Liver (tissue), 9 donors: ENCODE measurements around the gene ENG. TPM values are rescaled to one million over a fixed set of nuclear protein-coding genes. Genes with fewer than 3 reads are reported as not detected.

Experiments used
- DNase-seq: peaks from one replicate; pipeline ENCODE4 v3.0.0-alpha.2; 2017; ENCODE audit warnings: low spot score
- H3K27ac ChIP-seq, 2 donors: one replicate each; pipeline ENCODE4 v1.7.0; 2013; ENCODE audit warnings: inconsistent platforms in 2 of 2, low read length in 2 of 2, control low read depth in 1 of 2, low read depth in 1 of 2, mild to moderate bottlenecking in 1 of 2
- H3K27me3 ChIP-seq, 4 donors: one replicate each; pipeline versions ENCODE4 v1.6.1 to v1.7.0; 2013; ENCODE audit warnings: low read length in 3 of 4, inconsistent platforms in 1 of 4, mild to moderate bottlenecking in 1 of 4, moderate library complexity in 1 of 4; ENCODE audit not compliant: control insufficient read depth in 4 of 4, insufficient read depth in 4 of 4
- H3K36me3 ChIP-seq, 4 donors: one replicate each; pipeline versions ENCODE4 v1.6.1 to v1.7.0; 2013; ENCODE audit warnings: low read length in 3 of 4, mild to moderate bottlenecking in 3 of 4, low read depth in 1 of 4, moderate library complexity in 1 of 4; ENCODE audit not compliant: control insufficient read depth in 4 of 4, insufficient read depth in 3 of 4
- H3K4me1 ChIP-seq, 4 donors: one replicate each; pipeline versions ENCODE4 v1.6.1 to v1.7.0; 2013; ENCODE audit warnings: low read length in 3 of 4, mild to moderate bottlenecking in 3 of 4, moderate library complexity in 1 of 4; ENCODE audit not compliant: control insufficient read depth in 4 of 4, insufficient read depth in 4 of 4
- H3K4me3 ChIP-seq, 3 donors: one replicate each; pipeline versions ENCODE4 v1.6.1 to v1.7.0; 2013; ENCODE audit warnings: low read length in 3 of 3, control low read depth in 1 of 3, low read depth in 1 of 3, mild to moderate bottlenecking in 1 of 3
- H3K9ac ChIP-seq, 2 donors: one replicate each; pipeline ENCODE4 v1.7.0; 2013; ENCODE audit warnings: low read length in 2 of 2, mild to moderate bottlenecking in 2 of 2, moderate library complexity in 2 of 2, control low read depth in 1 of 2, low read depth in 1 of 2
- H3K9me3 ChIP-seq, 4 donors: one replicate each; pipeline versions ENCODE4 v1.6.1 to v1.7.0; 2013; ENCODE audit warnings: low read length in 3 of 4; ENCODE audit not compliant: control insufficient read depth in 4 of 4
- FOXA1 ChIP-seq: IDR thresholded peaks from 2 replicates; pipeline ENCODE4 v1.6.1; 2016; ENCODE audit warnings: antibody characterized with exemption
- FOXA2 ChIP-seq: IDR thresholded peaks from 2 replicates; pipeline ENCODE4 v1.6.1; 2016; ENCODE audit warnings: antibody characterized with exemption
- GABPA ChIP-seq, 2 donors: IDR thresholded peaks in 1 of 2; conservative IDR thresholded peaks in 1 of 2; 2 replicates each; pipeline ENCODE4 v1.6.1; 2016; ENCODE audit warnings: antibody characterized with exemption in 2 of 2, mild to moderate bottlenecking in 1 of 2, moderate library complexity in 1 of 2
- HNF4A ChIP-seq, 2 donors: conservative IDR thresholded peaks; 2 replicates each; pipeline ENCODE4 v1.6.1; 2016; ENCODE audit warnings: antibody characterized with exemption in 2 of 2, mild to moderate bottlenecking in 2 of 2
- JUND ChIP-seq, 2 donors: IDR thresholded peaks; 2 replicates each; pipeline ENCODE4 v1.6.1; 2016; ENCODE audit warnings: antibody characterized with exemption in 2 of 2
- MAX ChIP-seq: IDR thresholded peaks from 2 replicates; pipeline ENCODE4 v1.6.1; 2016; ENCODE audit warnings: antibody characterized with exemption
- NR2F2 ChIP-seq: IDR thresholded peaks from 2 replicates; pipeline ENCODE4 v1.6.1; 2016; ENCODE audit warnings: antibody characterized with exemption
- RAD21 ChIP-seq, 2 donors: IDR thresholded peaks; 2 replicates each; pipeline ENCODE4 v1.6.1; 2016; ENCODE audit warnings: antibody characterized with exemption in 2 of 2, mild to moderate bottlenecking in 2 of 2
- RXRA ChIP-seq, 2 donors: IDR thresholded peaks; 2 replicates each; pipeline ENCODE4 v1.6.1; 2017 to 2018; ENCODE audit warnings: antibody characterized with exemption in 2 of 2, mild to moderate bottlenecking in 1 of 2
- SP1 ChIP-seq: IDR thresholded peaks from 2 replicates; pipeline ENCODE4 v1.6.1; 2018; ENCODE audit warnings: antibody characterized with exemption, mild to moderate bottlenecking
- TAF1 ChIP-seq: conservative IDR thresholded peaks from 2 replicates; pipeline ENCODE4 v1.6.1; 2016; ENCODE audit warnings: antibody characterized with exemption, mild to moderate bottlenecking
- YY1 ChIP-seq: IDR thresholded peaks from 2 replicates; pipeline ENCODE4 v1.6.1; 2016; ENCODE audit warnings: antibody characterized with exemption, mild to moderate bottlenecking
- WGBS: extraction: QIAGEN DNeasy Blood & Tissue Kit; methylation state at CpG from one replicate; pipeline ENCODE4 v1.1.7; 2013; 5-methylcytosine and 5-hydroxymethylcytosine counted together
- polyA plus RNA-seq, 2 donors: library from polyadenylated mRNA; stranded (reverse) in 1 of 2; unstranded in 1 of 2; fragments of 200-250 nt in 1 of 2; fragments of >200 nt in 1 of 2; fragmentation: Nextera tagmentation in 1 of 2; extraction: Ambion mirVana in 1 of 2; gene quantifications; one replicate each; pipeline versions ENCODE4 v1.2.1 to v1.2.3, GENCODE V29; 2013 to 2015
- total RNA-seq, 2 donors: library from RNA; depleted of rRNA; stranded (reverse); fragments of >200 nt; gene quantifications; one replicate each; pipeline ENCODE4 v1.2.3, GENCODE V29; 2014
- TF ChIP-seq, protein P1 (sequence below): IDR thresholded peaks from 2 replicates; pipeline ENCODE4 v1.6.1; 2016; ENCODE audit warnings: antibody characterized with exemption
- donor health status: healthy.
- donor health status: healthy.
- donor health status: healthy.
- donor health status: healthy.
- donor health status: healthy.

The ENG gene
- total and polyA plus RNA-seq, 4 donors: 12.8 to 91.3 (median 24.2) TPM

GRCh38 chr9:127873886-127874285, 19.4 kb upstream of the ENG start:
- H3K27me3 ChIP-seq: no peaks in the 10 kb centered on the region
- WGBS: 42% methylated on average over 10 of the region's 10 CpGs
- no peak for DNase-seq
- TF ChIP-seq FOXA1: no peak
- TF ChIP-seq YY1: no peak
- TF ChIP-seq, protein P1, sequence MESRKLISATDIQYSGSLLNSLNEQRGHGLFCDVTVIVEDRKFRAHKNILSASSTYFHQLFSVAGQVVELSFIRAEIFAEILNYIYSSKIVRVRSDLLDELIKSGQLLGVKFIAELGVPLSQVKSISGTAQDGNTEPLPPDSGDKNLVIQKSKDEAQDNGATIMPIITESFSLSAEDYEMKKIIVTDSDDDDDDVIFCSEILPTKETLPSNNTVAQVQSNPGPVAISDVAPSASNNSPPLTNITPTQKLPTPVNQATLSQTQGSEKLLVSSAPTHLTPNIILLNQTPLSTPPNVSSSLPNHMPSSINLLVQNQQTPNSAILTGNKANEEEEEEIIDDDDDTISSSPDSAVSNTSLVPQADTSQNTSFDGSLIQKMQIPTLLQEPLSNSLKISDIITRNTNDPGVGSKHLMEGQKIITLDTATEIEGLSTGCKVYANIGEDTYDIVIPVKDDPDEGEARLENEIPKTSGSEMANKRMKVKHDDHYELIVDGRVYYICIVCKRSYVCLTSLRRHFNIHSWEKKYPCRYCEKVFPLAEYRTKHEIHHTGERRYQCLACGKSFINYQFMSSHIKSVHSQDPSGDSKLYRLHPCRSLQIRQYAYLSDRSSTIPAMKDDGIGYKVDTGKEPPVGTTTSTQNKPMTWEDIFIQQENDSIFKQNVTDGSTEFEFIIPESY: no peak
- peak in 1 of 2 donors; percentile 23 for TF ChIP-seq RAD21 (IDR thresholded peaks at IDR 0.05)
- TF ChIP-seq NR2F2: no peak
- H3K9me3 ChIP-seq: no peaks in the 10 kb centered on the region
- H3K9ac ChIP-seq: no peak overlapping the region
- no peak overlapping the region for H3K4me3 ChIP-seq
- H3K36me3 ChIP-seq: peaks cover 0 to 3% (median under 1%) of the 10 kb centered on the region in 4 donors
- H3K4me1 ChIP-seq: peaks cover 13 to 37% (median 24%) of the 10 kb centered on the region in 4 donors
- H3K27ac ChIP-seq: no peak overlapping the region

DNA sequence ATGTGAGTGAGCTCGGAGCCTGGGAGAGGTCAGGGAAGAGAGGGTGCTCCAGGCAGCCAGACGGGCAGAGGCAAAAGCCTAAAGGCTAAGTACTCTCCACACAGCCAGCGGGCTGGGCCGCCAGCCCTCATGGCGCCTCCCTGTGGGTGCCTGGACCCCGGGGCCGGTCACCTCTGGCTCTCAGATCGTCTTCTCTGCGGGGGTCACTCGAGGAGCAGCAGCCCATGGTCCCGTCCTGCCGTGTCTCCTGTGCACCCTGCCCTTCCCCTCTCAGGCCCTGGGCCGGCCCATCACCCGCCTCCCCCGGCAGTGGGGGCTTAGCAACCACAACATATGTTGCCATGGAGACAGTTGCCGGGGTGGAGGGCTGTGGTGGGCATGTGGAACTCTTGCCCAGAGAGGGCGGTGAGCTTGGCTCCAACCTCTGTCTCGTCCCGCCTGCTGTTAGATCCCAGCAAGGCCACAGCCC, 18.8 kb upstream of the ENG start:
- H3K4me1 ChIP-seq: peaks cover 13 to 36% (median 24%) of the 10 kb centered on the region in 4 donors

GRCh38 chr9:127872369-127873222, 18.1 kb upstream of the ENG start:
- Histone ChIP-seq H3K4me3 (no peak overlapping the region), H3K36me3 (peaks cover 0 to 6% (median under 1%) of the 10 kb centered on the region in 4 donors), H3K27ac (no peak overlapping the region), H3K4me1 (peaks cover 10 to 29% (median 19%) of the 10 kb centered on the region in 4 donors), H3K9ac (no peak overlapping the region), H3K9me3 (no peaks in the 10 kb centered on the region), H3K27me3 (no peaks in the 10 kb centered on the region)
- WGBS: 95% methylated on average over 20 of the region's 20 CpGs
- TF ChIP-seq TAF1 (no peak), YY1 (no peak), RXRA (IDR thresholded peaks at IDR 0.05) (no peak)
- DNase-seq: no peak

More for the DNA sequence above, 18.8 kb upstream of the ENG start:
- no peak for DNase-seq
- no peak overlapping the region for H3K9ac ChIP-seq
- no peaks in the 10 kb centered on the region for H3K27me3 ChIP-seq
- H3K4me3 ChIP-seq: no peak overlapping the region
- peaks cover 0 to 3% (median under 1%) of the 10 kb centered on the region in 4 donors for H3K36me3 ChIP-seq
- WGBS: 87% methylated on average over 19 of the region's 19 CpGs
- no peak for TF ChIP-seq GABPA (IDR thresholded peaks at IDR 0.05 in 1 of 2, conservative IDR thresholded peaks at IDR 0.05 in 1 of 2)
- TF ChIP-seq HNF4A (conservative IDR thresholded peaks at IDR 0.05): no peak
- no peak for TF ChIP-seq JUND (IDR thresholded peaks at IDR 0.05)
- TF ChIP-seq RAD21 (IDR thresholded peaks at IDR 0.05): no peak
- no peak for TF ChIP-seq MAX
- no peak for TF ChIP-seq NR2F2
- no peak for TF ChIP-seq SP1
- no peak for TF ChIP-seq FOXA2
- TF ChIP-seq YY1: no peak
- H3K27ac ChIP-seq: no peak overlapping the region
- H3K9me3 ChIP-seq: no peaks in the 10 kb centered on the region
